ENCODE data around the gene RAP1A. TPM values are rescaled to one million over a fixed set of nuclear protein-coding genes. Genes with fewer than 3 reads are reported as not detected.
"Not testable (repeated sequence)": the region's sequence is repeated elsewhere in the genome, so short reads cannot be mapped to it uniquely, and the experiment has no call there.

The RAP1A gene
- total RNA-seq, 1 experiment from 2014 or later, result 68.7 TPM

GRCh38 chr1:111736548-111737215 lies 117.1 kb downstream of the RAP1A start:
- peak; percentile 73 for DNase-seq (ENCODE audit: low read depth)

- DNase-seq (ENCODE audit: low read depth), result peak; percentile 37
Observed at GRCh38 chr1:111737216-111738132, 117.9 kb downstream of the RAP1A start.

- DNase-seq (ENCODE audit: low read depth), result no peak
Observed at GRCh38 chr1:111738133-111738435, 118.5 kb downstream of the RAP1A start.

GRCh38 chr1:111738436-111739193 lies 119.0 kb downstream of the RAP1A start:
- DNase-seq (ENCODE audit: low read depth), result peak; percentile 79

- peak; percentile 92 for DNase-seq (ENCODE audit: low read depth)
Observed at GRCh38 chr1:111739194-111739924, 119.8 kb downstream of the RAP1A start, which contains the start of gene INKA2. INKA2 (minus strand) TSS chr1:111739395; CDS start chr1:111739242, 153 bp downstream.

- DNase-seq (ENCODE audit: low read depth), result peak; percentile 81
Observed at GRCh38 chr1:111739925-111740765, 120.6 kb downstream of the RAP1A start.

- not testable (repeated sequence) for DNase-seq (ENCODE audit: low read depth)
Observed at GRCh38 chr1:111742292-111742691, 122.7 kb downstream of the RAP1A start.

- peak; percentile 67 for DNase-seq (ENCODE audit: low read depth)
Observed at GRCh38 chr1:111742938-111743549, 123.5 kb downstream of the RAP1A start.

- DNase-seq (ENCODE audit: low read depth), result peak; percentile 66
Observed at GRCh38 chr1:111743679-111744101, 124.1 kb downstream of the RAP1A start.

GRCh38 chr1:111745675-111746613 lies 126.4 kb downstream of the RAP1A start:
- DNase-seq (ENCODE audit: low read depth), result no peak

- no peak for DNase-seq (ENCODE audit: low read depth)
Observed at GRCh38 chr1:111746614-111746999, 127.0 kb downstream of the RAP1A start.

- peak; percentile 78 for DNase-seq (ENCODE audit: low read depth)
Observed at GRCh38 chr1:111747282-111747734, 127.7 kb downstream of the RAP1A start.

GRCh38 chr1:111747947-111748346 lies 128.4 kb downstream of the RAP1A start:
- no peak for DNase-seq (ENCODE audit: low read depth)

- DNase-seq (ENCODE audit: low read depth), result no peak
Observed at GRCh38 chr1:111749628-111750027, 130.0 kb downstream of the RAP1A start.

GRCh38 chr1:111750856-111751255 lies 131.3 kb downstream of the RAP1A start:
- no peak for DNase-seq (ENCODE audit: low read depth)

- no peak for DNase-seq (ENCODE audit: low read depth)
Observed at GRCh38 chr1:111751906-111752575, 132.5 kb downstream of the RAP1A start.

- peak; percentile 67 for DNase-seq (ENCODE audit: low read depth)
Observed at GRCh38 chr1:111754984-111755330, 135.4 kb downstream of the RAP1A start.
